Naive thymus-derived CD4-positive, alpha-beta T cell (primary cell): ENCODE data around the gene FOXN3. TPM values are rescaled to one million over a fixed set of nuclear protein-coding genes. Genes with fewer than 3 reads are reported as not detected.

Experiments used
- ATAC-seq: fragments of 150-1000 bp; cut with Tn5 transposase; 2 replicates; pipeline ENCODE4 v1.10.0; 2021; ENCODE audit warnings: mild to moderate bottlenecking, moderate library complexity
- CTCF ChIA-PET: fragments of 350-600 bp; sonication (Branson Sonifier 250); formaldehyde crosslinking; loops from one replicate; lab custom pipeline; 2021; ENCODE audit warnings: antibody characterized with exemption; lab: Charles Lee
- POLR2A ChIA-PET: fragments of 350-600 bp; sonication (Branson Sonifier 250); formaldehyde crosslinking; loops from one replicate; lab custom pipeline; 2021; ENCODE audit warnings: antibody characterized with exemption, inconsistent platforms; lab: Charles Lee
- DNase-seq, 9 donors: peaks; one replicate each; pipeline versions ENCODE4 v3.0.0 to v3.0.0-alpha.2; 2020 to 2022; ENCODE audit warnings: mixed read lengths in 1 of 9
- H3K27ac ChIP-seq: one replicate; pipeline ENCODE4 v1.7.0; 2013; ENCODE audit warnings: mild to moderate bottlenecking, low read depth, low read length, moderate library complexity
- H3K27me3 ChIP-seq, 2 donors: one replicate each; pipeline ENCODE4 v1.7.0; 2013; ENCODE audit warnings: low read length in 2 of 2, mild to moderate bottlenecking in 2 of 2, moderate library complexity in 2 of 2; ENCODE audit not compliant: control insufficient read depth in 2 of 2, insufficient read depth in 2 of 2
- H3K36me3 ChIP-seq, 3 experiments: 1 replicate in 2 of 3; 2 replicates in 1 of 3; pipeline ENCODE4 v1.7.0; 2013; ENCODE audit warnings: low read length in 3 of 3, mild to moderate bottlenecking in 3 of 3, moderate library complexity in 1 of 3; ENCODE audit not compliant: insufficient read depth in 3 of 3, control insufficient read depth in 2 of 3
- H3K4me1 ChIP-seq, 2 donors: one replicate each; pipeline ENCODE4 v1.7.0; 2013; ENCODE audit warnings: low read length in 2 of 2, mild to moderate bottlenecking in 2 of 2, moderate library complexity in 1 of 2; ENCODE audit not compliant: control insufficient read depth in 2 of 2, insufficient read depth in 2 of 2
- H3K4me3 ChIP-seq: 2 replicates; pipeline ENCODE4 v1.7.0; 2013; ENCODE audit warnings: mild to moderate bottlenecking, low read length
- H3K9me3 ChIP-seq, 3 experiments: 1 replicate in 2 of 3; 2 replicates in 1 of 3; pipeline ENCODE4 v1.7.0; 2013; ENCODE audit warnings: low read length in 3 of 3; ENCODE audit not compliant: control insufficient read depth in 2 of 3
- H3K27ac Mint-ChIP-seq, 9 donors: one replicate each; pipeline ENCODE4 v1.8.0; 2020 to 2022; ENCODE audit warnings: mixed read lengths in 9 of 9, mild to moderate bottlenecking in 8 of 9, moderate library complexity in 5 of 9, inconsistent platforms in 2 of 9
- H3K27me3 Mint-ChIP-seq, 5 donors: one replicate each; pipeline ENCODE4 v1.8.0; 2021 to 2022; ENCODE audit warnings: mixed read lengths in 5 of 5, mild to moderate bottlenecking in 1 of 5
- H3K36me3 Mint-ChIP-seq, 5 donors: one replicate each; pipeline ENCODE4 v1.8.0; 2020 to 2022; ENCODE audit warnings: mixed read lengths in 5 of 5, mild to moderate bottlenecking in 3 of 5, inconsistent platforms in 1 of 5
- H3K4me1 Mint-ChIP-seq, 7 donors: one replicate each; pipeline ENCODE4 v1.8.0; 2020 to 2022; ENCODE audit warnings: mixed read lengths in 7 of 7, mild to moderate bottlenecking in 3 of 7, inconsistent platforms in 1 of 7
- H3K4me3 Mint-ChIP-seq, 10 donors: one replicate each; pipeline ENCODE4 v1.8.0; 2020 to 2022; ENCODE audit warnings: mild to moderate bottlenecking in 10 of 10, mixed read lengths in 10 of 10, moderate library complexity in 6 of 10, inconsistent platforms in 2 of 10
- H3K9me3 Mint-ChIP-seq, 11 donors: one replicate each; pipeline ENCODE4 v1.8.0; 2020 to 2022; ENCODE audit warnings: mixed read lengths in 11 of 11, mild to moderate bottlenecking in 4 of 11, inconsistent platforms in 1 of 11, moderate library complexity in 1 of 11
- intact Hi-C, 2 donors: fragments of 100-400 bp; cut with micrococcal nuclease; formaldehyde crosslinking; loops; one replicate each; pipeline ENCODE4 v1.15.1; 2023
- polyA plus RNA-seq, 2 donors: library from polyadenylated mRNA; unstranded; fragments of 300-500 nt; fragmentation: Illumina TruSeq; gene quantifications; one replicate each; pipeline ENCODE4 v1.2.3, GENCODE V29; 2021
- total RNA-seq, 6 experiments: library from RNA in 5 of 6; stranded (reverse) in 5 of 6; gene quantifications; 1 replicate in 5 of 6; 2 replicates in 1 of 6; pipeline ENCODE4 v1.2.3 and lab custom pipeline; 2021 to 2026

The FOXN3 gene
- total RNA-seq (100 to 1,000 TPM; 103 to 192 (median 149) TPM), polyA plus RNA-seq (100 to 1,000 TPM; 120 to 156 TPM), total RNA-seq (lab: John Stamatoyannopoulos, UW) (153 reads per million, percentile 90 among the genes with 10 or more reads in this experiment)

DNA sequence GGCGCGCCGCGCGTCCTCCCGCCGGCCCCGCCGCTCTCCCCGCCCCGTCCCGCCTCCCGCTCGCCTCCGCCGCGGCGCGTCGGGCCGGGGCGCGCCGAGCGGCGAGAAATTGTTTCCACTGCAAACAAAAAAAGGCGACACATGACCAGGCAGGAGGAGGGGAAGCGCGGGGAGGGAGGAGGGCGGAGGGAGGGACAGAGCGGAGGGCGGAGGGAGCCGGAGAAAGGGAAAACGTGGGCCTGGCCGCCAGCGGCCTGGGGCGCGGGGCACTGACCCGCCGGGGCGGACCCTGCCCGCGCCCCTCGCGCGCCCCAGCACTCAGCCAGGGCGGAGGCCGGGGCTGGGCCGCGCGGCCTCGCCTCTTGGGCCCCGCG lies at the start of gene FOXN3:
TSS of gene FOXN3 (minus strand) at position 143 of the 374 bp plus-strand sequence. CDS start 4,757 bp downstream, outside the sequence.
- Histone ChIP-seq H3K27ac (peak within 1 kb of the TSS; percentile 76), H3K27me3 (no peaks in the 10 kb centered on the region), H3K9me3 (no peaks in the 10 kb centered on the region), H3K4me3 (peak within 1 kb of the TSS; percentile 83), H3K4me1 (peaks cover 11 to 20% of the 10 kb centered on the region in 2 donors), H3K36me3 (peaks cover 0 to 11% (median 0%) of the 10 kb centered on the region in 3 experiments)
- ChIA-PET POLR2A (no interaction called here), CTCF (no interaction called here)
- intact Hi-C loops = loop anchor here (1.0 to 10.0 kb wide), 17 partner anchors 13 to 965 kb away; partner anchors contain the start of genes EML5 (in 1 of the 2), PTPN21 (in 1 of the 2) and TDP1 (in 1 of the 2)
- peak; percentile 80 for ATAC-seq
- Mint-ChIP-seq H3K4me1 (peaks cover 37 to 65% (median 61%) of the 10 kb centered on the region in 7 donors), H3K4me3 (peak within 1 kb of the TSS; percentile 89 to 97 (median 94)), H3K27me3 (peaks cover 0 to 2% (median 0%) of the 10 kb centered on the region in 5 donors), H3K27ac (peak within 1 kb of the TSS; percentile 88 to 96 (median 91)), H3K36me3 (peaks cover 4 to 15% (median 10%) of the 10 kb centered on the region in 5 donors), H3K9me3 (peaks cover 0 to 1% (median 0%) of the 10 kb centered on the region in 11 donors)
- peak; percentile 66 to 90 (median 78) for DNase-seq

DNA sequence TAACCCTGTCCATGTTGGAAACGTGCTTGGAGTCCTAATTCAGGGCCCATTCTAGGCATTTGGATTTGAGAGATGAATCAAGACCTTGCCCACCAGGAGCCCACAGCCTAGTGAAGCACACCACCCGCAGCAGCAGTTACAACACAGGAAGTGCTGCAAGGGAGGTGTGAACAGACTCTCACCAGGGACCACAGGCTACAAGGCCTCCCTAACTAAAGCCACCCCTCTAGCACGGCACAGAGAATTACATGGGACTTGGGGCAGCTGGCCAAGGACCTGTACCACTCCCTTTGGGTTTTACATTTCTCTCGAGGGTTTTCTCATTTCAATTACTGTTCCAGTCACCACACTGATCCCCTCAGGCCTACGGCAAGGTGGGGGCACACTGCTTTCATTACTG lies 49.5 kb upstream of the FOXN3 start:
- Mint-ChIP-seq H3K4me3 (peak overlapping the region in 2 of 10 donors; percentile 27 to 74), H3K9me3 (no peaks in the 10 kb centered on the region), H3K36me3 (peaks cover 0 to 45% (median 36%) of the 10 kb centered on the region in 5 donors), H3K4me1 (peaks cover 24 to 80% (median 56%) of the 10 kb centered on the region in 7 donors), H3K27me3 (no peaks in the 10 kb centered on the region), H3K27ac (peak overlapping the region in 5 of 9 donors; percentile 32 to 83 (median 55))
- intact Hi-C loops = no loop called here
- peaks cover 10 to 39% of the 10 kb centered on the region in 2 donors for H3K4me1 ChIP-seq
- ChIA-PET CTCF (interaction anchor here (1.2 kb wide), 1 partner anchor 49 kb away, joined by 3 read pairs; no protein-coding TSS in a partner anchor), POLR2A (interaction anchor here (1.1 kb wide), 1 partner anchor 44 kb away, joined by 3 read pairs; no protein-coding TSS in a partner anchor)
- ATAC-seq (peak; percentile 92), DNase-seq (no peak)
- H3K36me3 ChIP-seq = peaks cover 0 to 11% (median 0%) of the 10 kb centered on the region in 3 experiments
- no peaks in the 10 kb centered on the region for H3K27me3 ChIP-seq
- H3K4me3 ChIP-seq = no peak overlapping the region
- H3K27ac ChIP-seq = no peak overlapping the region
- no peaks in the 10 kb centered on the region for H3K9me3 ChIP-seq

GRCh38 chr14:89465876-89466275 lies 48.8 kb upstream of the FOXN3 start:
- intact Hi-C loops = no loop called here

DNA sequence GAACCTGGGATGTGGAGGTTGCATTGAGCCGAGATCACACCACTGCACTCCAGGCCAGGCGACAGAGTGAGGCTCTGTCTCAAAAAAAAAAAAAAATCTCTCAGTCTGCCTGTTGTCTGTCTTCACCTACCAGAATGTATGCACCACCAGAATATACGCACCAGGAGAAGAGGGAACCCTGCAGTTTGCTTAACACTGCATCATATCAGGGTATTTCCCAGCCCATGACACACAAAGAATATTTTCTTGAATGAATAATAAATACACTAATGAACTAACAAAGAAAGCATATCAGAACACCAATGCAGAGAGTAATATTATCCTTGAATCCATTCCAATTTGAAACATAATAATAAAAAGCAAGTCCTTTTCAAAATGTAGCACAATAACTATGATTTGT lies 44.2 kb upstream of the FOXN3 start:
- ATAC-seq = no peak

More at GRCh38 chr14:89465876-89466275, 48.8 kb upstream of the FOXN3 start:
- no peak for DNase-seq
- H3K27ac ChIP-seq = no peak overlapping the region
- ATAC-seq = no peak
- no peaks in the 10 kb centered on the region for H3K27me3 ChIP-seq
- Mint-ChIP-seq H3K9me3 (no peaks in the 10 kb centered on the region), H3K27me3 (no peaks in the 10 kb centered on the region), H3K4me1 (peaks cover 24 to 83% (median 57%) of the 10 kb centered on the region in 7 donors), H3K4me3 (no peak overlapping the region), H3K36me3 (peaks cover 0 to 44% (median 37%) of the 10 kb centered on the region in 5 donors), H3K27ac (peak overlapping the region in 3 of 9 donors; percentile 2 to 73 (median 28))
- ChIA-PET CTCF (no interaction called here), POLR2A (interaction anchor here (1.1 kb wide), 1 partner anchor 45 kb away, joined by 3 read pairs; no protein-coding TSS in a partner anchor)
- no peaks in the 10 kb centered on the region for H3K9me3 ChIP-seq
- peaks cover 0 to 7% (median 0%) of the 10 kb centered on the region in 3 experiments for H3K36me3 ChIP-seq
- no peak overlapping the region for H3K4me3 ChIP-seq
- peaks cover 10 to 39% of the 10 kb centered on the region in 2 donors for H3K4me1 ChIP-seq

GRCh38 chr14:89458713-89459420 lies 41.8 kb upstream of the FOXN3 start:
- intact Hi-C loops = no loop called here
- Histone ChIP-seq H3K27me3 (no peaks in the 10 kb centered on the region), H3K9me3 (no peaks in the 10 kb centered on the region), H3K36me3 (peaks cover 0 to 18% (median 0%) of the 10 kb centered on the region in 3 experiments), H3K4me1 (no peaks in the 10 kb centered on the region), H3K4me3 (no peak overlapping the region), H3K27ac (no peak overlapping the region)
- Mint-ChIP-seq H3K4me1 (peaks cover 6 to 64% (median 53%) of the 10 kb centered on the region in 7 donors), H3K4me3 (no peak overlapping the region), H3K27ac (peak overlapping the region in 6 of 9 donors; percentile 7 to 49 (median 36)), H3K9me3 (no peaks in the 10 kb centered on the region), H3K36me3 (peaks cover 0 to 35% (median 21%) of the 10 kb centered on the region in 5 donors), H3K27me3 (no peaks in the 10 kb centered on the region)
- ATAC-seq = peak; percentile 31
- ChIA-PET CTCF (no interaction called here), POLR2A (no interaction called here)
- no peak for DNase-seq

More for the DNA sequence above, 44.2 kb upstream of the FOXN3 start:
- Mint-ChIP-seq H3K9me3 (no peaks in the 10 kb centered on the region), H3K27ac (peak overlapping the region in 4 of 9 donors; percentile 3 to 25 (median 16)), H3K36me3 (peaks cover 0 to 51% (median 21%) of the 10 kb centered on the region in 5 donors), H3K27me3 (no peaks in the 10 kb centered on the region), H3K4me1 (peaks cover 8 to 75% (median 55%) of the 10 kb centered on the region in 7 donors), H3K4me3 (no peak overlapping the region)
- H3K27me3 ChIP-seq = no peaks in the 10 kb centered on the region
- POLR2A ChIA-PET = no interaction called here
- peaks cover 0 to 18% (median 0%) of the 10 kb centered on the region in 3 experiments for H3K36me3 ChIP-seq
- H3K4me3 ChIP-seq = no peak overlapping the region
- CTCF ChIA-PET = no interaction called here
- peaks cover 0 to 9% of the 10 kb centered on the region in 2 donors for H3K4me1 ChIP-seq
- no peaks in the 10 kb centered on the region for H3K9me3 ChIP-seq
- H3K27ac ChIP-seq = no peak overlapping the region
- intact Hi-C loops = no loop called here
- no peak for DNase-seq

GRCh38 chr14:89457007-89457406 lies 40.0 kb upstream of the FOXN3 start:
- no peak overlapping the region for H3K27ac ChIP-seq
- CTCF ChIA-PET = no interaction called here

More at GRCh38 chr14:89457007-89457406, 40.0 kb upstream of the FOXN3 start:
- H3K4me3 ChIP-seq = no peak overlapping the region
- Mint-ChIP-seq H3K9me3 (no peaks in the 10 kb centered on the region), H3K4me3 (no peak overlapping the region), H3K27me3 (no peaks in the 10 kb centered on the region), H3K27ac (peak overlapping the region in 4 of 9 donors; percentile 21 to 86 (median 50)), H3K36me3 (peaks cover 0 to 34% (median 21%) of the 10 kb centered on the region in 5 donors), H3K4me1 (peaks cover 6 to 56% (median 45%) of the 10 kb centered on the region in 7 donors)
- no peak for ATAC-seq
- POLR2A ChIA-PET = no interaction called here
- no peak for DNase-seq
- H3K4me1 ChIP-seq = no peaks in the 10 kb centered on the region
- no peaks in the 10 kb centered on the region for H3K27me3 ChIP-seq
- no peaks in the 10 kb centered on the region for H3K9me3 ChIP-seq
- peaks cover 0 to 18% (median 0%) of the 10 kb centered on the region in 3 experiments for H3K36me3 ChIP-seq
- intact Hi-C loops = no loop called here
